Lower leg skin (tissue), 4 donors: Measurements from ENCODE around the gene SERPINB10. TPM values are rescaled to one million over a fixed set of nuclear protein-coding genes. Genes with fewer than 3 reads are reported as not detected.

ENCODE experiments used
- DNase-seq, 2 donors: peaks; one replicate each; pipeline ENCODE4 v3.0.0-alpha.2; 2019; ENCODE audit warnings: low spot score in 2 of 2
- H3K4me3 ChIP-seq: fragments of 200-600 bp; sonication (generic); 2 replicates; pipeline ENCODE4 v1.5.1; 2017; ENCODE audit warnings: mild to moderate bottlenecking, low read depth; ENCODE audit not compliant: poor library complexity, severe bottlenecking
- POLR2A ChIP-seq, 2 donors: fragments of 450-650 bp; IDR thresholded peaks; one replicate each; pipeline ENCODE4 v1.6.1; 2016 to 2017; ENCODE audit warnings: antibody characterized with exemption in 2 of 2, mild to moderate bottlenecking in 1 of 2, moderate library complexity in 1 of 2
- WGBS, 2 donors: methylation state at CpG; one replicate each; pipeline ENCODE4 v1.1.5; 2018; 5-methylcytosine and 5-hydroxymethylcytosine counted together
- intact Hi-C: fragments of 100-400 bp; cut with DNase I; formaldehyde crosslinking; loops from one replicate; pipeline ENCODE4 v1.15.0; 2023; ENCODE audit warnings: low total_unique reads
- total RNA-seq, 4 donors: library from RNA; depleted of rRNA; stranded (reverse); fragments of >200 nt; gene quantifications; one replicate each; pipeline ENCODE4 v1.1.0, GENCODE V29; 2016
- TF ChIP-seq, protein P1 (sequence below), 3 donors: fragments of 450-650 bp; IDR thresholded peaks; one replicate each; pipeline ENCODE4 v1.5.1; 2016; ENCODE audit warnings: antibody characterized with exemption in 3 of 3, mild to moderate bottlenecking in 3 of 3, moderate library complexity in 2 of 3

SERPINB10 gene
- total RNA-seq, 4 donors from 2014 or later, result 0.15 to 1.9 (median 0.68) TPM

DNA sequence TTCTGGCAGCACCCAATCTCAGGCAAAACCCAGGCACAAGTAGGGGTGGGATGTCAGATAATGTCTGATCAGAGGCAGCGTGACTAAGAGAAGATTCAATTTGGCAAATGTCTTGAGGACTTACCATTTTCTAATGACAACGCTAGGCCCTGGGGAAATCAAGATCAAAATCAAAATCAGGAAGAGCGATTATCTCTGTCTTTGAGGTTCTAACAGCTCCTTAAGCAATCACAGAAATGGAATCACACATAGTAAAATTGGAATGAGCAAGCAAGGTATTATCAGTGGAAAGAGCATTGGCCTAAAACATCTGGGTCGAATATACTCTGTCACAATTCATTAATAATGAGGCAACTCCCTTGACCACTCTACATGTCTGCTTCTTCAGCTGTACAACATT is 28.8 kb upstream of the SERPINB10 start:
- 37 to 45% methylated on average over 4 of the region's 4 CpGs for WGBS, 2 donors
- DNase-seq, result no peak
- no peak overlapping the region for H3K4me3 ChIP-seq
- TF ChIP-seq POLR2A (IDR thresholded peaks at IDR 0.05), result no peak
- TF ChIP-seq, protein P1, sequence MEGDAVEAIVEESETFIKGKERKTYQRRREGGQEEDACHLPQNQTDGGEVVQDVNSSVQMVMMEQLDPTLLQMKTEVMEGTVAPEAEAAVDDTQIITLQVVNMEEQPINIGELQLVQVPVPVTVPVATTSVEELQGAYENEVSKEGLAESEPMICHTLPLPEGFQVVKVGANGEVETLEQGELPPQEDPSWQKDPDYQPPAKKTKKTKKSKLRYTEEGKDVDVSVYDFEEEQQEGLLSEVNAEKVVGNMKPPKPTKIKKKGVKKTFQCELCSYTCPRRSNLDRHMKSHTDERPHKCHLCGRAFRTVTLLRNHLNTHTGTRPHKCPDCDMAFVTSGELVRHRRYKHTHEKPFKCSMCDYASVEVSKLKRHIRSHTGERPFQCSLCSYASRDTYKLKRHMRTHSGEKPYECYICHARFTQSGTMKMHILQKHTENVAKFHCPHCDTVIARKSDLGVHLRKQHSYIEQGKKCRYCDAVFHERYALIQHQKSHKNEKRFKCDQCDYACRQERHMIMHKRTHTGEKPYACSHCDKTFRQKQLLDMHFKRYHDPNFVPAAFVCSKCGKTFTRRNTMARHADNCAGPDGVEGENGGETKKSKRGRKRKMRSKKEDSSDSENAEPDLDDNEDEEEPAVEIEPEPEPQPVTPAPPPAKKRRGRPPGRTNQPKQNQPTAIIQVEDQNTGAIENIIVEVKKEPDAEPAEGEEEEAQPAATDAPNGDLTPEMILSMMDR (IDR thresholded peaks at IDR 0.05), result no peak
- intact Hi-C loops, result no loop called here

DNA sequence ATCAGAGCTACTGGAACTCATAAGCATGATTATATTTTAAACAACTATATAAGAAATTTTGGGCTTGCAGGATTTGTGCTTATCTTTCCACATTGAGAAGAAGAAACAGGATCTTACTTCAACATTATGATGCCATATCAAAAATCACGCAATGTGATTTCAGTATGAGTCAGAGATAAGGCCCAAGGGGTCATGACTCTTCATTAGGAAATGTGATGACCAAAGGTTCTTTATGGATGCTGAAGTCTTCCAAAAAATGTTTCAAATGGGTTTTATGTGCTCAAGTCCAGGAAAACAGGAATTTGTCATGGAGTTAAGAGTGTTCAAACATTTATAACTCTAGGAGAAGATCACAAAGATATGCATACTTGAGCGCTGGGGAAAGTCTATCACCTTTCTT is 28.0 kb upstream of the SERPINB10 start:
- 58 to 61% methylated on average over 2 of the region's 2 CpGs for WGBS, 2 donors
- no peak for TF ChIP-seq POLR2A (IDR thresholded peaks at IDR 0.05)
- TF ChIP-seq, protein P1 (IDR thresholded peaks at IDR 0.05), result no peak
- DNase-seq, result no peak
- intact Hi-C loops, result no loop called here
- H3K4me3 ChIP-seq, result no peak overlapping the region

DNA sequence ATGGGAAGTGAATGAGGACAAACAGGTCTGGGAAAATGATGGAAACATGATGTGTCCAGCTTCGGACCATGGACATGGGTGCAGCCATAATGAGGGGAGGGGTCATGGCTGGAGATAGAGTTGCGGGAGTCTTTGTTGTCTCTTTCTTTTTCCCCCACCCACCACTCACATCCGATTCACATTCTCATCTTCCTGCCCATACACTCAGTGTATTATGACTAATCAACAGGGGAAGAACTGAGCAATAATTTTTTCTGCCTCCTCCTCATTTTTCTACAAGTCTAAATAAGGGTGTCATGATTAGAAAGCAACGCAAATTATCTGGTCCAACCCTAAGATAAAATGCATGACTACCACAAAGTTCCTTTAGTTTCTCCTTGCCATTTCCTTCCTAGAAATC is 25.9 kb upstream of the SERPINB10 start:
- DNase-seq, result no peak
- TF ChIP-seq, protein P1 (IDR thresholded peaks at IDR 0.05), result no peak
- TF ChIP-seq POLR2A (IDR thresholded peaks at IDR 0.05), result no peak
- 51 to 57% methylated on average over 4 of the region's 4 CpGs for WGBS, 2 donors
- no peak overlapping the region for H3K4me3 ChIP-seq
- intact Hi-C loops, result no loop called here

DNA sequence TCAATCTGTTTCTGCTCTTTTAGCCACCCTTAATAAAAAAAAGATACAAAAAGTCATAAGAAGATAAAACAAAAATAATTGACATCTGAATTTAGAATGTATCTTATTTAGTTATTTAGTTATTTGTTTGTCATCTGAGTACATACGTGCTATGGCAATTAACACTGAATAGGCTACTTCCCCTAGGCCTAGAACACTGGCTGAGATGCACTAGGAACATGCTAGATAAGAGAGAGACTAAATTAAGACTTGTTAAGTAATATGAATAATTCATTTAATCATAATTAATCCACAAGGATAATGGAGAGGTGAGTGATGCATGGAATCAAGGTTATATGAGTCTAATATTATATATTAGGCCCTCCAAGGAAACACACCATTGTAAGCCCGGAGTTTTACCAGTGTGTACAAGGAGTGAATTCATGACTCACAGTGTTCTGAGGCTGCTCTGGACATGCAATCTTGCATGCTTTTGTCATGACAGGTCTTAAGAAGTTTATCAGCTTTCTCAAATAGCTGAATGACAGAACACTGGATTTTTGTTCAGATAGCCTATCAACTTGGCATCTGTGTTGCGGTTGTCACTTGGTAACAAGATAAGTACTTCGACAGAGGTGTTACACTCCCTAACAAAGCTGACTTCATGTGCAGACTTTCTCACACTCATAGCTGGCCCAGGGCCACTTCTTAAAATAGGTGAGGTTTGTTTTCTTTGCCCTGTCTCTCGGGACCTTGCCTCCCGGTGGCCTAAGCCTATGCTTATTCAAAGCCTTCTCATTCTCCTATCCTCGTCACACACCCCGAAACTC is 25.2 kb upstream of the SERPINB10 start:
- 43 to 53% methylated on average over 8 of the region's 8 CpGs for WGBS, 2 donors
- intact Hi-C loops, result no loop called here
- H3K4me3 ChIP-seq, result no peak overlapping the region
- peak in 1 of 2 donors; percentile 55 for DNase-seq
- TF ChIP-seq, protein P1 (IDR thresholded peaks at IDR 0.05), result no peak
- TF ChIP-seq POLR2A (IDR thresholded peaks at IDR 0.05), result no peak

DNA sequence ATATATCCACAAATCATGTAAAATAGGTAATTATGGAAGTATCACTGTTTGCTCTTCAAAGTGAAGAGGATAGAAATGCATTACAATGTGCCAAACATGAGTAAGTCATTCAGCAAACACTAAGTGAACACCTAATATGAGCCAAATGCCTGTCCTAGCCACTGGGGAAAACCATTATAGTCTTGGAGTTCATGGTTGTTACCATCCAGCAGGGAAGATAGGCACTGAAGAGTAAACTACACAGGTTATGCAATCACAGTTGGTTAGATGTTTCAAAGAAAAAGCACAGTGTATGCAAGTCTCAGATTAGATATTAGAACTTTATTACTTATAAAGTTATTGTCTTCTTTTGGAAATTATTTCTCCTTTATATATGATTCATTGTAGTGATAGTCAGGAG is 24.1 kb upstream of the SERPINB10 start:
- DNase-seq, result no peak
- TF ChIP-seq POLR2A (IDR thresholded peaks at IDR 0.05), result no peak
- TF ChIP-seq, protein P1 (IDR thresholded peaks at IDR 0.05), result no peak
- intact Hi-C loops, result no loop called here
- H3K4me3 ChIP-seq, result no peak overlapping the region

DNA sequence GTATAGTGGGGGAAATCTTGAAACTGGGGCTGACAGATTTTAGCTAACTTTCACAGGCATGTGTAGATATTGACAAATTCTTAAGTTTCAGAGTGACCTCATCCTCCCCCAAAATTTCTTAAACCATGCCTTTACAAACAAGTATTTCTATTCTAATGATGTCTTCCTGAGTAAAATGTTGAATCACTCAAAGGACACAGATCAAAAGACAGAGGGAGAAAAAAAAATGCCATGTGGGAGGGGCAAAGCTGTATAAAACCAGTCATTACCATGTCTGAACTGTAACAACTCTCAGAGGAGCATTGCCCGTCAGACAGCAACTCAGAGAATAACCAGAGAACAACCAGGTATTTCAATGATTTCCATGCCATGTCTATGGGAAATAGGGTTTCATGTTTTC is 20.3 kb upstream of the SERPINB10 start, which contains the start of gene SERPINB2:
Gene SERPINB2 (plus strand): TSS at position 282 of the 400 bp plus-strand sequence. CDS start 3,740 bp downstream, outside the sequence.
- WGBS, 2 donors, result 36 to 46% methylated on average over 1 of the region's 1 CpG
- H3K4me3 ChIP-seq, result no peak within 1 kb of the TSS
- intact Hi-C loops, result no loop called here
- no peak for DNase-seq
- TF ChIP-seq POLR2A (IDR thresholded peaks at IDR 0.05), result no peak
- TF ChIP-seq, protein P1 (IDR thresholded peaks at IDR 0.05), result no peak
